Skeletal muscle tissue (tissue), 4 donors: ENCODE measurements around the gene MLEC. TPM values are rescaled to one million over a fixed set of nuclear protein-coding genes. Genes with fewer than 3 reads are reported as not detected.

Experiments
- H3K27ac ChIP-seq: one replicate; pipeline ENCODE4 v1.7.0; 2013; ENCODE audit warnings: mild to moderate bottlenecking, low read depth, low read length, inconsistent platforms
- H3K27me3 ChIP-seq, 3 donors: one replicate each; pipeline ENCODE4 v1.7.0; 2013; ENCODE audit warnings: low read length in 3 of 3; ENCODE audit not compliant: control insufficient read depth in 3 of 3, insufficient read depth in 3 of 3
- H3K36me3 ChIP-seq, 3 donors: one replicate each; pipeline ENCODE4 v1.7.0; 2013; ENCODE audit warnings: low read length in 3 of 3; ENCODE audit not compliant: control insufficient read depth in 3 of 3, insufficient read depth in 3 of 3
- H3K4me1 ChIP-seq, 3 donors: one replicate each; pipeline ENCODE4 v1.7.0; 2013; ENCODE audit warnings: low read length in 3 of 3, mild to moderate bottlenecking in 3 of 3; ENCODE audit not compliant: control insufficient read depth in 3 of 3, insufficient read depth in 3 of 3
- H3K4me3 ChIP-seq, 3 donors: one replicate each; pipeline ENCODE4 v1.7.0; 2013; ENCODE audit warnings: low read length in 3 of 3
- H3K9ac ChIP-seq, 3 donors: one replicate each; pipeline ENCODE4 v1.7.0; 2013; ENCODE audit warnings: low read length in 3 of 3, mild to moderate bottlenecking in 3 of 3, moderate library complexity in 2 of 3, low read depth in 1 of 3
- H3K9me3 ChIP-seq, 3 donors: one replicate each; pipeline ENCODE4 v1.7.0; 2013; ENCODE audit warnings: low read length in 3 of 3; ENCODE audit not compliant: control insufficient read depth in 3 of 3
- total RNA-seq: library from RNA; depleted of rRNA; stranded (reverse); fragments of >200 nt; gene quantifications from one replicate; pipeline ENCODE4 v1.2.3, GENCODE V29; 2014
- donor health status: Osteomylitis.

MLEC gene
- total RNA-seq, 1 donor from 2014 or later, result 50.6 TPM

DNA sequence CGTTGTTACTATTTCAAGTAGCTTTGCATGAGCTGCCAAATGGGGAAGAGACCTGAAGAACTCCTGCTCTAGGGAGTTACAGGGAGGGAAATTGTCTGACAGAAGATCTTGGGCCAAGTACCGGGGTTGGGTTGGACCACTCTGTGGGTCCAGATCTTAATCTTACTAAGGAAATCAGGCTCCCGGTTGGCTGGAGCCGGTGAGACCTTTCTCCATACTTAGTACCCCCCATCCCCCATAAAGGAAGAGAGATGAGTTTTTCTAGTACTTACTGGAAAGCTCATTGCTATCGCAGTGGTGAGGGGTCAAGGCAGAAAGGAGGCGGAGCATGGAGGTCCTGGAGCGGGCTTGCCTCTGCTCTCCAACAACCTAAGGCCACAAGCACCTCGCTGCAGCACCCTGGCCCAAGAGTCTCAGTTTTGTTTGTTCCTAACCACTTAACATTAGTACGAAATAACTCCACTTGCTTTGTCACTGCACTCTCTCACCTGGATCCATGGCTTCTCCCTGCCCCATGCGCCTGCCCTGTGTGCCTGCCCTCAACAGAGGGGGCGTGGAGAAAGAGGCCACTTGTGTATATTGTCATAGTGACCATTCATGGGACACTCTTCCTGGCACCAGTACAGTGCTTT lies 16.5 kb downstream of the MLEC start:
- no peak overlapping the region for H3K27ac ChIP-seq
- H3K9ac ChIP-seq, result no peak overlapping the region
- H3K4me1 ChIP-seq, result peaks cover 30 to 33% (median 31%) of the 10 kb centered on the region in 3 donors
- H3K9me3 ChIP-seq, result no peaks in the 10 kb centered on the region
- no peaks in the 10 kb centered on the region for H3K27me3 ChIP-seq
- H3K4me3 ChIP-seq, result no peak overlapping the region
- H3K36me3 ChIP-seq, result peaks cover 13 to 39% (median 21%) of the 10 kb centered on the region in 3 donors

DNA sequence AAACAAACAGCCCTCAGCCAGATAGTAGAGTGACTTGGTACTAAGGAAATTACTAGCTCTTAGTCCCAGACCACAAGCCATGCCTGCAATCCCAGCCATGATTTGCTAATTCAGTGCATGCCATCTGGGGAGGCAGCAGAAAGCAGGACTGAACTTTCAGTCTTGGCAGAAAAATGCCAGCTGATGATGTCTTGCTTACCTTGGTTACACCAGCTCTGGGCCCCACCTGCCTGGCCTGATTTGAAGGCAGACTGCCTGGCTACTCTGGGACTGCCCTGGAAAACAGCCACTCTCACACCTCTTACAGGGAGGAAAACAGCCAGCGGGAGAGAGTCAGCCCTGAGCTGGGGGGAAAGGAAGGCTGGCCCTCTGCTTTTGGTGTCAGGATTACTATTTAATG lies 18.7 kb downstream of the MLEC start:
- H3K36me3 ChIP-seq, result peaks cover 0 to 22% (median 11%) of the 10 kb centered on the region in 3 donors
- H3K9me3 ChIP-seq, result no peaks in the 10 kb centered on the region
- H3K27ac ChIP-seq, result no peak overlapping the region
- H3K4me1 ChIP-seq, result peaks cover 15 to 20% (median 17%) of the 10 kb centered on the region in 3 donors
- H3K9ac ChIP-seq, result peak overlapping the region in 1 of 3 donors; percentile 10
- no peaks in the 10 kb centered on the region for H3K27me3 ChIP-seq
- H3K4me3 ChIP-seq, result no peak overlapping the region

DNA sequence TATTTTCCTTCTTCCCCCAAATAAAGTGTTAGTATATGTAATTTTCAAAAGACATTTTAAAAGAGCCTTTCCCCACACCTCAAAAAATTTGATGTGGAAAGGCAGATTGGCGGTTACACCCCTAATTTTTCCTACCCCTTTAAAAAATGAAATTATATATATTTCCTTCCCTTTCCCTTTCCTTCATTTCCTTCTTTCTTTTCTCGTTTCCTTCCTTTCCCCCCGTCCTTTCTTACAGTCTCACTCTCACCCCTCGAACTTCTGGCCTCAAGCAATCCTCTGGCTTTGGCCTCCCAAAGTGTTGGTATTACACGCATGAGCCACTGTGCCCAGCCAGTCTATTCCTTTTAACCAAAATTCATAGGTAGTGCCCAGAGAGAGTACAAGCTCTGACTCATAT lies 19.1 kb downstream of the MLEC start:
- Histone ChIP-seq H3K27ac (no peak overlapping the region), H3K9ac (no peak overlapping the region), H3K9me3 (no peaks in the 10 kb centered on the region), H3K36me3 (peaks cover 0 to 18% (median 11%) of the 10 kb centered on the region in 3 donors), H3K4me1 (peaks cover 14 to 18% (median 14%) of the 10 kb centered on the region in 3 donors), H3K27me3 (no peaks in the 10 kb centered on the region), H3K4me3 (no peak overlapping the region)

DNA sequence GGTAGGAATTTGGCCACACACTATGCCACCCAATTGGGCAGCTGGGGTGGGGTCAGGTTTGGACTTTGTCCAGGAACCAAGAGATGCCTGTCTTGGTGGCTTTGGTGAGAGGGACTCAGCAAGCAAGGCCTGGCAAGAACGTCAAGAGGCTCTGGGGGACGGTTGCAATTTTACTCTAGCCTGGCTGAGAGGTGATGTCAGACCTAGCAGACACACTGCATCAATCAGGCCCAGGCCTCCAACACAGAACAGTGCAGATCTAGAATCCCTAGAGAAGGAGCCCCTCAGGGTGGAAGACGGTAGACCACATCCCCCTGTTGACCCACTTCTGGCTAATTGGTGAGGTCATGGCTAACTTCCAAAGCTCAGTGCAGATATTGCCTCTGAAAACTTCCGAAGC lies 21.7 kb downstream of the MLEC start:
- Histone ChIP-seq H3K27me3 (no peaks in the 10 kb centered on the region), H3K4me3 (no peak overlapping the region), H3K9me3 (no peaks in the 10 kb centered on the region), H3K27ac (no peak overlapping the region), H3K4me1 (peaks cover 14 to 20% (median 19%) of the 10 kb centered on the region in 3 donors), H3K36me3 (peaks cover 5 to 8% (median 6%) of the 10 kb centered on the region in 3 donors), H3K9ac (no peak overlapping the region)

DNA sequence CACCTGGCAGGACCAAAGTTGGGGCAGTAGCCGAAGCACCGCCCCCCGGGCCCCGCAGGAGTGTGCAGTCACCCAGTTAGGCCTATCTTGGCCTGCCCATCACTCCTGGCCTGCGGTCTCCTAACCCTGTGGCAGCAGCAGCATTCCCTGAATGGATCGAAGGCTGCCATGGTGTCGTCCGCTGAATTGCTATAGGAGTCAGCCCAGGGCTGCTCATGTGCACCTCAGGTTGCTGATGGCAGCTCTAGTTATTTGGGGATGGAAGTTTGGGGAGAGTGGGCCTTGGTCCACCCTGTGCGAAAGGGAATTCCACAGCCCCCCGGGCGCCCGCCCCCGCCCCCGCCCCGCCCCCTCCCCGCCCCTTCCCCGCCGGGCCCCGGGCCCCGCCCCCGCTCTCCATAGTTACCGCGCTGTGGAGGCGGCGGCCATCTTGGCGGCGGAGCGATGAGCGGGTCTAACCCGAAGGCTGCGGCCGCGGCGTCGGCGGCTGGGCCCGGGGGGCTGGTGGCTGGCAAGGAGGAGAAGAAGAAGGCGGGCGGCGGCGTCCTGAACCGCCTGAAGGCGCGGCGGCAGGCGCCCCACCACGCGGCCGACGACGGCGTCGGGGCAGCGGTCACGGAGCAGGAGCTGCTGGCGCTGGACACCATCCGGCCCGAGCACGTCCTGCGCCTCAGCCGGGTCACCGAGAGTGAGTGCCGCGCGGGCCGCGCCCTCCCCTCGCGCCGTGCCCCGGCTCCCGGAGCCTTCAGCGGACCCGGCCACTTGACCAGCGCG lies 23.3 kb downstream of the MLEC start, which contains the start of gene UNC119B:
Gene UNC119B (plus strand): TSS at position 428 of the 774 bp plus-strand sequence. CDS start 17 bp downstream, at position 445.
- peaks cover 10 to 14% (median 13%) of the 10 kb centered on the region in 3 donors for H3K36me3 ChIP-seq
- H3K4me3 ChIP-seq, result peak within 1 kb of the TSS; percentile 76 to 85 (median 81)
- no peaks in the 10 kb centered on the region for H3K27me3 ChIP-seq
- H3K27ac ChIP-seq, result peak within 1 kb of the TSS; percentile 48
- H3K4me1 ChIP-seq, result peaks cover 14 to 23% (median 20%) of the 10 kb centered on the region in 3 donors
- no peaks in the 10 kb centered on the region for H3K9me3 ChIP-seq
- peak within 1 kb of the TSS; percentile 69 to 82 (median 73) for H3K9ac ChIP-seq

DNA sequence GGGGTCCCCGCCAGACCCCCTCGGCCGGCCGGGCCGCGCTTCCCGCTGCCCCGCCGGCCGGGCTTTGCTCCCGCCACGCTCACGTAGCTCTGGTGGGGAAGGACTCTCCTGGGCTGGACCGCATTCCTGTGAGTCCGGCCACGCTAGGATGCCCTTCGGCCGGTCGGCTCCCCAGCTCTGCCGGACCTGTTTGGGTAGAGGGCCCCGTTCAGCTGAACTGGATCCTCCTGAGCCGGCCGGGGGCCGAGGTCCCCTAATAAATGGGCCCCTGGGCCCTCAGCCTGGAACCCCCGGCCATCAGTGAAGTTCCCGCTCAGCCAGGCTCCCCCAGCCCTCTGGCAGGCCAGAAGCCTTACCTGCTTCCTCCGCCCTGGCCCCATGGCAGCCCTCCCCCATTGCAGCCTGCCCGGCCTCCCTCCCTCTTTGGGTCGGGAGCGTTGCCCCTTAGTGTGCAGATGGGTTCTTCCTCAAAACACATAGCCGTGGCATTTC lies 23.9 kb downstream of the MLEC start:
- Histone ChIP-seq H3K9me3 (no peaks in the 10 kb centered on the region), H3K27me3 (no peaks in the 10 kb centered on the region), H3K9ac (peak overlapping the region; percentile 69 to 82 (median 73)), H3K36me3 (peaks cover 10 to 18% (median 13%) of the 10 kb centered on the region in 3 donors), H3K4me1 (peaks cover 14 to 23% (median 20%) of the 10 kb centered on the region in 3 donors), H3K4me3 (peak overlapping the region; percentile 65 to 85 (median 81)), H3K27ac (peak overlapping the region; percentile 48)

DNA sequence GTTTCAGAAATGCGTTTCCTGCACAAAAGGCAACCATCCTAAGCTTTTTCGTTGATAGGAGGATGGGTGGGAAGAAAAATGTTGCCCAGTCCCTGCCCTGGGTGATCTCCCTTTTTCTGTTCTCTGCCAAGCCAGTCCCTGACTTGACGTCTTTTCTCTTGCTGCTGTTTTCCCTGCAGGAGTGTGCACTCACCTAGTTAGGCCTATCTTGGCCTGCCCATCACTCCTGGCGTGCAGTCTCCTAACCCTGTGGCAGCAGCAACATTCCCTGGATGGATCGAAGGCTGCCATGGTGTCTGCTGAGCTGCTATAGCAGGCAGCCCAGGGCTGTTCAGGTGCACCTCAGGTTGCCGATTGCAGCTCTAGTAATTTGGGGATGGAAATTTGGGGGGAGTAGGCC lies 24.5 kb downstream of the MLEC start:
- H3K9ac ChIP-seq, result peak overlapping the region; percentile 69 to 82 (median 73)
- peak overlapping the region; percentile 65 to 85 (median 81) for H3K4me3 ChIP-seq
- H3K27me3 ChIP-seq, result no peaks in the 10 kb centered on the region
- H3K36me3 ChIP-seq, result peaks cover 13 to 23% (median 18%) of the 10 kb centered on the region in 3 donors
- no peaks in the 10 kb centered on the region for H3K9me3 ChIP-seq
- H3K27ac ChIP-seq, result no peak overlapping the region
- peaks cover 14 to 23% (median 20%) of the 10 kb centered on the region in 3 donors for H3K4me1 ChIP-seq

DNA sequence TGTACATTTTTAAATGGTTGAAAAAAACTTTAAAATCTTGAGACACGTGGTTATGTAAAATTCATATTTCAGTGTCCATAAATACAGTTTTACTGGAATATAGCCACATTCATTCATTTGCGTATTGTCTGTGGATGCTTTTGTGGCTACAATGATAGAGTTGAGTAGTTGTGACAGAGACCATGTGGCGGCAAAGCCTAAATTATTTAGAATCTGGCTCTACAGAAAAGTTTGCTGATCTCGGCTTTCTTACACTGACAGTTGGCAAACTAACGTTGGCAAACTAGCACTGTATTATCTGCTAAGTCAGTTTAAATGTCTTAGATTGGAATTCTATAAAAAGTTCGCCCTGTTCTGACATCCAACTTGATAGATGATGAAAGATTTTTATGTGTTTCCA lies 25.7 kb downstream of the MLEC start:
- H3K4me3 ChIP-seq, result no peak overlapping the region
- H3K9me3 ChIP-seq, result no peaks in the 10 kb centered on the region
- peaks cover 21 to 32% (median 27%) of the 10 kb centered on the region in 3 donors for H3K36me3 ChIP-seq
- H3K9ac ChIP-seq, result no peak overlapping the region
- H3K27ac ChIP-seq, result no peak overlapping the region
- peaks cover 14 to 23% (median 20%) of the 10 kb centered on the region in 3 donors for H3K4me1 ChIP-seq
- no peaks in the 10 kb centered on the region for H3K27me3 ChIP-seq

DNA sequence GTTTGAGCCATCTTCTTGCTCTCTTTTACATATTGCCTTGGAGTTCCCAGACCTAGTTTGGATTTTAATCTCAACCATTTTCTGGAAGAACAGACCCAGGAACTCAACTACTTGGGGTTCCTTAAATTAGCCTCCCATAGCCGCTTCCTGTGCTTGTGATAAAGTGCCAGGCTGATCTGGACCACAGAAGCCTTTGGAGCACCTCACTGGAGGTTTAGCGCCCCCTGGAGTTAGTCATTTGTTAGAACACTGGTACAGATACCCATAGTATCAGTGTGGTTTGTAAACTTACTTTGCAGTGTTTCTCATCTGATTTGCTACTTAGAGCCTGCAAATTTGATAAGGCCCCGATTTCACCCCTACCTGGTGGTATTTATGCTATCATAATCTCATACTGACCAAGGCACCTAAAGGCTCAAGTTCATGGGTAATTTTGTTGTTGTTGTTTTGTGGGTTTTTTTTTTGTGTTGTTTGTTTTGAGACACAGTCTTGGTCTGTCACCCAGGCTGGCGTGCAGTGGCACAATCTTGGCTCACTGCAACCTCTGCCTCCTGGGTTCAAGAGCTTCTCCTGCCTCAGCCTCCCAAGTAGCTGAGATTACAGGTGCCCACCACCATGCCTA lies 27.0 kb downstream of the MLEC start:
- H3K9ac ChIP-seq, result no peak overlapping the region
- H3K4me1 ChIP-seq, result peaks cover 14 to 23% (median 20%) of the 10 kb centered on the region in 3 donors
- H3K27me3 ChIP-seq, result no peaks in the 10 kb centered on the region
- H3K36me3 ChIP-seq, result peaks cover 32 to 43% (median 37%) of the 10 kb centered on the region in 3 donors
- H3K4me3 ChIP-seq, result no peak overlapping the region
- no peaks in the 10 kb centered on the region for H3K9me3 ChIP-seq
- no peak overlapping the region for H3K27ac ChIP-seq
